NT2/D1 (cell line): Measurements from ENCODE around the gene RASGRP2.

ENCODE experiments used
- DNase-seq: peaks from one replicate; pipeline ENCODE4 v3.0.0-alpha.2; 2011; ENCODE audit warnings: low read depth, low spot score
- H3K27me3 ChIP-seq: 2 replicates; pipeline ENCODE4 v1.6.0; 2011; ENCODE audit warnings: mild to moderate bottlenecking; ENCODE audit not compliant: insufficient read length, insufficient read depth
- H3K36me3 ChIP-seq: 2 replicates; pipeline ENCODE4 v1.6.1; 2011; ENCODE audit warnings: mild to moderate bottlenecking, low read length, mixed read lengths; ENCODE audit not compliant: insufficient read depth, insufficient read length
- H3K4me1 ChIP-seq: 2 replicates; pipeline ENCODE4 v1.5.1; 2011; ENCODE audit not compliant: insufficient read depth, insufficient read length
- H3K4me3 ChIP-seq: 2 replicates; pipeline ENCODE4 v1.5.1; 2011; ENCODE audit warnings: low read depth; ENCODE audit not compliant: insufficient read length
- H3K9ac ChIP-seq: 2 replicates; pipeline ENCODE4 v1.6.0; 2011; ENCODE audit warnings: low read depth; ENCODE audit not compliant: insufficient read length
- H3K9me3 ChIP-seq: 2 replicates; pipeline ENCODE4 v1.5.1; 2011; ENCODE audit warnings: mild to moderate bottlenecking, low read length; ENCODE audit not compliant: insufficient read depth
- SUZ12 ChIP-seq: IDR thresholded peaks from 2 replicates; pipeline ENCODE4 v1.6.1; 2011; ENCODE audit not compliant: insufficient read length, insufficient read depth; ENCODE audit errors: extremely low read depth
- YY1 ChIP-seq: IDR thresholded peaks from 2 replicates; pipeline ENCODE4 v1.6.1; 2011; ENCODE audit not compliant: insufficient read length, insufficient read depth
- ZNF274 ChIP-seq: IDR thresholded peaks from 2 replicates; pipeline ENCODE4 v1.6.1; 2011; ENCODE audit warnings: mild to moderate bottlenecking, low read depth, low read length

The RASGRP2 gene

GRCh38 chr11:64686466-64687170 is 57.3 kb downstream of the RASGRP2 start:
- Histone ChIP-seq H3K36me3 (no peaks in the 10 kb centered on the region), H3K4me3 (no peak overlapping the region), H3K9me3 (no peaks in the 10 kb centered on the region), H3K9ac (no peak overlapping the region), H3K4me1 (peaks cover 2% of the 10 kb centered on the region), H3K27me3 (peaks cover 3% of the 10 kb centered on the region)
- no peak for TF ChIP-seq YY1
- TF ChIP-seq ZNF274, result no peak
- no peak for TF ChIP-seq SUZ12
- no peak for DNase-seq

- Histone ChIP-seq H3K36me3 (no peaks in the 10 kb centered on the region), H3K4me1 (peaks cover 2% of the 10 kb centered on the region), H3K27me3 (no peaks in the 10 kb centered on the region), H3K4me3 (no peak overlapping the region), H3K9me3 (no peaks in the 10 kb centered on the region), H3K9ac (no peak overlapping the region)
- TF ChIP-seq SUZ12 (no peak), YY1 (no peak), ZNF274 (no peak)
- no peak for DNase-seq
Measured at GRCh38 chr11:64685536-64685935, 58.4 kb downstream of the RASGRP2 start.

- Histone ChIP-seq H3K4me1 (peaks cover 2% of the 10 kb centered on the region), H3K4me3 (no peak overlapping the region), H3K9me3 (no peaks in the 10 kb centered on the region), H3K36me3 (no peaks in the 10 kb centered on the region), H3K9ac (no peak overlapping the region), H3K27me3 (no peaks in the 10 kb centered on the region)
- DNase-seq, result no peak
- TF ChIP-seq ZNF274 (no peak), SUZ12 (no peak), YY1 (no peak)
Measured at GRCh38 chr11:64684357-64684756, 59.6 kb downstream of the RASGRP2 start.

GRCh38 chr11:64681171-64681570 is 62.8 kb downstream of the RASGRP2 start:
- H3K9ac ChIP-seq, result no peak overlapping the region
- no peaks in the 10 kb centered on the region for H3K9me3 ChIP-seq
- no peak overlapping the region for H3K4me3 ChIP-seq
- peaks cover 6% of the 10 kb centered on the region for H3K27me3 ChIP-seq
- DNase-seq, result no peak
- no peak for TF ChIP-seq YY1
- TF ChIP-seq SUZ12, result no peak
- no peak for TF ChIP-seq ZNF274
- no peaks in the 10 kb centered on the region for H3K4me1 ChIP-seq
- H3K36me3 ChIP-seq, result no peaks in the 10 kb centered on the region

GRCh38 chr11:64679846-64680245 is 64.1 kb downstream of the RASGRP2 start:
- Histone ChIP-seq H3K36me3 (no peaks in the 10 kb centered on the region), H3K27me3 (peaks cover 6% of the 10 kb centered on the region), H3K9me3 (no peaks in the 10 kb centered on the region), H3K9ac (no peak overlapping the region), H3K4me1 (peaks cover 9% of the 10 kb centered on the region), H3K4me3 (no peak overlapping the region)
- no peak for DNase-seq
- TF ChIP-seq SUZ12, result no peak
- no peak for TF ChIP-seq ZNF274
- TF ChIP-seq YY1, result no peak

GRCh38 chr11:64677441-64678023 is 66.4 kb downstream of the RASGRP2 start:
- no peak overlapping the region for H3K9ac ChIP-seq
- no peak for TF ChIP-seq SUZ12
- TF ChIP-seq YY1, result no peak
- TF ChIP-seq ZNF274, result no peak
- no peak overlapping the region for H3K4me3 ChIP-seq
- H3K9me3 ChIP-seq, result no peaks in the 10 kb centered on the region
- DNase-seq, result no peak
- peaks cover 9% of the 10 kb centered on the region for H3K4me1 ChIP-seq
- H3K27me3 ChIP-seq, result peaks cover 6% of the 10 kb centered on the region
- H3K36me3 ChIP-seq, result no peaks in the 10 kb centered on the region
